BJ (cell line): Measurements from ENCODE around the gene POMGNT1. TPM values are rescaled to one million over a fixed set of nuclear protein-coding genes. Genes with fewer than 3 reads are reported as not detected.

Experiments
- CTCF ChIA-PET: fragments of 350-600 bp; formaldehyde crosslinking; extraction: SDS; loops from one replicate; lab custom pipeline; 2021; ENCODE audit warnings: antibody characterized with exemption, inconsistent platforms; lab: Yijun Ruan, JAX
- POLR2A ChIA-PET: fragments of 300-600 bp; sonication (Branson Sonifier 250); formaldehyde crosslinking; extraction: SDS; loops from one replicate; lab custom pipeline; 2021; ENCODE audit warnings: antibody characterized with exemption; lab: Charles Lee
- DNase-seq: peaks from one replicate; pipeline ENCODE4 v3.0.0-alpha.2; 2011; ENCODE audit warnings: low read depth
- H3K27me3 ChIP-seq: 2 replicates; pipeline ENCODE4 v1.6.0; 2011; ENCODE audit warnings: low read length; ENCODE audit not compliant: control insufficient read depth, insufficient read depth
- H3K36me3 ChIP-seq: 2 replicates; pipeline ENCODE4 v1.5.1; 2011; ENCODE audit warnings: low read length; ENCODE audit not compliant: control insufficient read depth, insufficient read depth
- H3K4me3 ChIP-seq: 2 replicates; pipeline ENCODE4 v1.5.1; 2011; ENCODE audit warnings: low read depth, mild to moderate bottlenecking, control low read depth, low read length
- CTCF ChIP-seq: IDR thresholded peaks from 2 replicates; pipeline ENCODE4 v1.5.1; 2011; ENCODE audit warnings: low read depth, mild to moderate bottlenecking, control low read depth, inconsistent platforms, low read length, moderate library complexity; ENCODE audit not compliant: insufficient read depth
- polyA plus RNA-seq: library from polyadenylated mRNA; depleted of rRNA; stranded (reverse); fragments of >200 nt; gene quantifications from 2 replicates; pipeline ENCODE4 v1.2.3, GENCODE V29; 2011

Gene POMGNT1
- polyA plus RNA-seq, 1 experiment = 80.0 TPM

GRCh38 chr1:46206399-46206798, 8.2 kb upstream of the POMGNT1 start:
- Histone ChIP-seq H3K27me3 (no peaks in the 10 kb centered on the region), H3K4me3 (no peak overlapping the region), H3K36me3 (no peaks in the 10 kb centered on the region)
- no peak for DNase-seq
- ChIA-PET POLR2A (no interaction called here), CTCF (interaction anchor here (1.0 to 8.4 kb wide), 2 partner anchors 15 to 172 kb away, joined by 3 to 55 read pairs; no protein-coding TSS in a partner anchor)
- no peak for TF ChIP-seq CTCF

GRCh38 chr1:46205791-46206190, 7.6 kb upstream of the POMGNT1 start:
- no peak for TF ChIP-seq CTCF
- ChIA-PET CTCF (interaction anchor here (8.4 kb wide), 1 partner anchor 16 kb away, joined by 55 read pairs; no protein-coding TSS in a partner anchor), POLR2A (no interaction called here)
- Histone ChIP-seq H3K36me3 (no peaks in the 10 kb centered on the region), H3K4me3 (no peak overlapping the region), H3K27me3 (no peaks in the 10 kb centered on the region)
- DNase-seq = no peak

GRCh38 chr1:46205141-46205540, 6.9 kb upstream of the POMGNT1 start:
- no peak for DNase-seq
- CTCF ChIA-PET = interaction anchor here (8.4 kb wide), 1 partner anchor 16 kb away, joined by 55 read pairs; no protein-coding TSS in a partner anchor
- Histone ChIP-seq H3K4me3 (no peak overlapping the region), H3K36me3 (no peaks in the 10 kb centered on the region), H3K27me3 (no peaks in the 10 kb centered on the region)
- TF ChIP-seq CTCF = no peak
- POLR2A ChIA-PET = no interaction called here

- ChIA-PET CTCF (interaction anchor here (8.4 kb wide), 1 partner anchor 17 kb away, joined by 55 read pairs; no protein-coding TSS in a partner anchor), POLR2A (no interaction called here)
- H3K36me3 ChIP-seq = no peaks in the 10 kb centered on the region
- peak overlapping the region; percentile 68 for H3K4me3 ChIP-seq
- no peak for TF ChIP-seq CTCF
- H3K27me3 ChIP-seq = no peaks in the 10 kb centered on the region
- no peak for DNase-seq
Observed at GRCh38 chr1:46204406-46204742, 6.1 kb upstream of the POMGNT1 start.

- POLR2A ChIA-PET = no interaction called here
- Histone ChIP-seq H3K27me3 (no peaks in the 10 kb centered on the region), H3K4me3 (peak overlapping the region; percentile 68), H3K36me3 (no peaks in the 10 kb centered on the region)
- DNase-seq = no peak
- CTCF ChIA-PET = interaction anchor here (0.7 to 8.4 kb wide), 2 partner anchors 17 to 20 kb away, joined by 3 to 55 read pairs; no protein-coding TSS in a partner anchor
- no peak for TF ChIP-seq CTCF
Observed at GRCh38 chr1:46203738-46204405, 5.6 kb upstream of the POMGNT1 start.
